ENCODE results near the gene NOP14. TPM values are rescaled to one million over a fixed set of nuclear protein-coding genes. Genes with fewer than 3 reads are reported as not detected.

The NOP14 gene
- total and polyA plus RNA-seq, 11 donors = 11.4 to 26.0 (median 15.8) TPM

- Histone ChIP-seq H3K27me3 (no peaks in the 10 kb centered on the region), H3K4me1 (peaks cover 0 to 27% (median 5%) of the 10 kb centered on the region in 12 donors), H3K4me3 (no peak overlapping the region), H3K27ac (no peak overlapping the region), H3K36me3 (peaks cover 0 to 99% (median 90%) of the 10 kb centered on the region in 9 donors), H3K9me3 (no peaks in the 10 kb centered on the region)
- DNase-seq (peak in 1 of 5 donors; percentile 11), ATAC-seq (no peak)
- WGBS, 4 donors = 91 to 95% (median 93%) methylated on average over 36 to 41 of the region's 41 CpGs
- TF ChIP-seq, protein P1, sequence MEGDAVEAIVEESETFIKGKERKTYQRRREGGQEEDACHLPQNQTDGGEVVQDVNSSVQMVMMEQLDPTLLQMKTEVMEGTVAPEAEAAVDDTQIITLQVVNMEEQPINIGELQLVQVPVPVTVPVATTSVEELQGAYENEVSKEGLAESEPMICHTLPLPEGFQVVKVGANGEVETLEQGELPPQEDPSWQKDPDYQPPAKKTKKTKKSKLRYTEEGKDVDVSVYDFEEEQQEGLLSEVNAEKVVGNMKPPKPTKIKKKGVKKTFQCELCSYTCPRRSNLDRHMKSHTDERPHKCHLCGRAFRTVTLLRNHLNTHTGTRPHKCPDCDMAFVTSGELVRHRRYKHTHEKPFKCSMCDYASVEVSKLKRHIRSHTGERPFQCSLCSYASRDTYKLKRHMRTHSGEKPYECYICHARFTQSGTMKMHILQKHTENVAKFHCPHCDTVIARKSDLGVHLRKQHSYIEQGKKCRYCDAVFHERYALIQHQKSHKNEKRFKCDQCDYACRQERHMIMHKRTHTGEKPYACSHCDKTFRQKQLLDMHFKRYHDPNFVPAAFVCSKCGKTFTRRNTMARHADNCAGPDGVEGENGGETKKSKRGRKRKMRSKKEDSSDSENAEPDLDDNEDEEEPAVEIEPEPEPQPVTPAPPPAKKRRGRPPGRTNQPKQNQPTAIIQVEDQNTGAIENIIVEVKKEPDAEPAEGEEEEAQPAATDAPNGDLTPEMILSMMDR (IDR thresholded peaks at IDR 0.05) = no peak
- TF ChIP-seq POLR2A (IDR thresholded peaks at IDR 0.05) = no peak
- intact Hi-C loops (cut with DNase I) = no loop called here
Measured at GRCh38 chr4:2925931-2926860, 37.0 kb downstream of the NOP14 start.

GRCh38 chr4:2925496-2925895, 37.7 kb downstream of the NOP14 start:
- H3K4me3 ChIP-seq = no peak overlapping the region
- H3K27me3 ChIP-seq = no peaks in the 10 kb centered on the region
- no peak for DNase-seq
- peaks cover 0 to 97% (median 87%) of the 10 kb centered on the region in 9 donors for H3K36me3 ChIP-seq
- intact Hi-C loops (cut with DNase I) = no loop called here
- WGBS, 4 donors = 83 to 95% (median 91%) methylated on average over 5 of the region's 5 CpGs
- no peak for ATAC-seq
- H3K27ac ChIP-seq = no peak overlapping the region
- H3K9me3 ChIP-seq = no peaks in the 10 kb centered on the region
- peaks cover 0 to 20% (median 2%) of the 10 kb centered on the region in 12 donors for H3K4me1 ChIP-seq
- no peak for TF ChIP-seq POLR2A (IDR thresholded peaks at IDR 0.05)
- TF ChIP-seq, protein P1 (IDR thresholded peaks at IDR 0.05) = no peak

DNA sequence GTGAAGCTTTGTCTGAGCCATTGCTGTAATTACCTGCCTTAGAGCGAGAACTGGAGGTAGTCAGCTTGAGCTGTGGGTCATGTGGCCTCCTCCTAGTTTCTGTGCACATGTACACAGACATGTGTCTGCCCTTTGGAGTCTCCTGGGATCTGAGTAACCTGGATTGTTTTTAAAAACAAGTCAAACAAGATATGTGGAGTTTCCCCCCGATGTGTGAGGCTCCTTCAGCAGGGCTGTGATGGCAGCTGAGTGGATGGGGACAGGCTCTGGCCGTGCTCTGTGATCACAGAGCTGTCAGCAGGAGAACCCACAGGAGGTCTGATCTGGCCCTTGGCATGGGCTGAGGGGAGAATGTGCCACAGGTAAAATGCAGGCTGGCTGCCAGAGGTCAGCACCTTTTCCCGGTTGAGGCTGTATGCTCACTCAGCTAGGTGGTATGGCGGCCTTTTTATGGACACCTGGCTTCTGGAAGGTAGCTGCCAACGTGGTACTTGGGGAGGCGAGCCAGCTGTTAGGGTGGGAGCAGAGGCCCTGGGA, 38.4 kb downstream of the NOP14 start:
- WGBS, 4 donors = 81 to 86% (median 83%) methylated on average over 7 of the region's 7 CpGs
- intact Hi-C loops (cut with DNase I) = no loop called here
- Histone ChIP-seq H3K9me3 (peaks cover 0 to 4% (median 0%) of the 10 kb centered on the region in 12 donors), H3K27ac (no peak overlapping the region), H3K36me3 (peaks cover 0 to 94% (median 83%) of the 10 kb centered on the region in 9 donors), H3K4me1 (peaks cover 0 to 17% (median 2%) of the 10 kb centered on the region in 12 donors), H3K27me3 (no peaks in the 10 kb centered on the region), H3K4me3 (no peak overlapping the region)
- TF ChIP-seq, protein P1 (IDR thresholded peaks at IDR 0.05) = no peak
- no peak for TF ChIP-seq POLR2A (IDR thresholded peaks at IDR 0.05)
- DNase-seq = peak in 1 of 5 donors; percentile 18
- no peak for ATAC-seq

- Histone ChIP-seq H3K9me3 (peaks cover 0 to 8% (median 0%) of the 10 kb centered on the region in 12 donors), H3K27ac (peak overlapping the region in 1 of 12 donors; percentile 7), H3K4me1 (peaks cover 0 to 17% (median 2%) of the 10 kb centered on the region in 12 donors), H3K36me3 (peaks cover 0 to 93% (median 77%) of the 10 kb centered on the region in 9 donors), H3K4me3 (no peak overlapping the region), H3K27me3 (no peaks in the 10 kb centered on the region)
- TF ChIP-seq, protein P1 (IDR thresholded peaks at IDR 0.05) = no peak
- DNase-seq = peak in 1 of 5 donors; percentile 10
- intact Hi-C loops (cut with DNase I) = no loop called here
- 84 to 90% (median 89%) methylated on average over 8 of the region's 8 CpGs for WGBS, 4 donors
- peak in 1 of 4 donors; percentile 22 for ATAC-seq
Measured at GRCh38 chr4:2924286-2924685, 38.9 kb downstream of the NOP14 start.

Measured in heart left ventricle (tissue), 16 donors.